Measurements from ENCODE around the gene GCSAML. TPM values are rescaled to one million over a fixed set of nuclear protein-coding genes. Genes with fewer than 3 reads are reported as not detected.

GCSAML gene
- total RNA-seq, 1 donor from 2014 or later: 0.14 TPM

GRCh38 chr1:247542811-247543210 lies 6.1 kb upstream of the GCSAML start:
- no peak overlapping the region for H3K27ac Mint-ChIP-seq (ENCODE audit: unreplicated experiment)

GRCh38 chr1:247548092-247548491 lies 842 bp upstream of the GCSAML start:
- Mint-ChIP-seq H3K27me3 (ENCODE audit: low read depth, unreplicated experiment) (no peaks in the 10 kb centered on the region), H3K27ac (ENCODE audit: unreplicated experiment) (no peak overlapping the region), H3K9me3 (ENCODE audit: unreplicated experiment) (peaks cover 2% of the 10 kb centered on the region), H3K4me1 (ENCODE audit: low read depth, unreplicated experiment) (peaks cover 14% of the 10 kb centered on the region), H3K36me3 (ENCODE audit: low read depth, unreplicated experiment) (no peaks in the 10 kb centered on the region), H3K4me3 (ENCODE audit: unreplicated experiment) (no peak overlapping the region)
- no peaks in the 10 kb centered on the region for H3K4me1 ChIP-seq (ENCODE audit: insufficient read depth, low read length)
- no peaks in the 10 kb centered on the region for H3K79me2 ChIP-seq (ENCODE audit: insufficient read depth, low read length)
- no peaks in the 10 kb centered on the region for H4K20me1 ChIP-seq (ENCODE audit: insufficient read depth, low read length)
- H3K9ac ChIP-seq (ENCODE audit: low read length): no peak overlapping the region
- no peak overlapping the region for H3K4me2 ChIP-seq (ENCODE audit: low read length)
- no peak overlapping the region for H3K4me3 ChIP-seq (ENCODE audit: insufficient read depth, low read depth, low read length)
- H3K9me3 ChIP-seq (ENCODE audit: insufficient read depth, low read depth, low read length): no peaks in the 10 kb centered on the region
- no peaks in the 10 kb centered on the region for H3K36me3 ChIP-seq (ENCODE audit: insufficient read depth, low read length)
- TF ChIP-seq CTCF (IDR thresholded peaks at IDR 0.05; ENCODE audit: insufficient read depth, low read depth, low read length) (no peak), EZH2 (IDR thresholded peaks at IDR 0.05; ENCODE audit: insufficient read depth, low read length) (no peak)
- FAIRE-seq (no peak), DNase-seq (ENCODE audit: low read depth) (no peak)
- H3K27me3 ChIP-seq (ENCODE audit: insufficient read depth, low read length): no peaks in the 10 kb centered on the region
- H2AFZ ChIP-seq (ENCODE audit: low read depth, low read length): no peak overlapping the region
- no peak overlapping the region for H3K27ac ChIP-seq (ENCODE audit: low read depth, low read length)

More at GRCh38 chr1:247542811-247543210, 6.1 kb upstream of the GCSAML start:
- Histone ChIP-seq H3K27ac (ENCODE audit: low read depth, low read length) (no peak overlapping the region), H3K9me3 (ENCODE audit: insufficient read depth, low read depth, low read length) (no peaks in the 10 kb centered on the region), H3K36me3 (ENCODE audit: insufficient read depth, low read length) (no peaks in the 10 kb centered on the region), H3K4me3 (ENCODE audit: insufficient read depth, low read depth, low read length) (no peak overlapping the region), H4K20me1 (ENCODE audit: insufficient read depth, low read length) (no peaks in the 10 kb centered on the region), H3K4me1 (ENCODE audit: insufficient read depth, low read length) (no peaks in the 10 kb centered on the region), H3K9ac (ENCODE audit: low read length) (no peak overlapping the region), H2AFZ (ENCODE audit: low read depth, low read length) (no peak overlapping the region), H3K4me2 (ENCODE audit: low read length) (no peak overlapping the region), H3K27me3 (ENCODE audit: insufficient read depth, low read length) (no peaks in the 10 kb centered on the region), H3K79me2 (ENCODE audit: insufficient read depth, low read length) (no peaks in the 10 kb centered on the region)
- FAIRE-seq (no peak), DNase-seq (ENCODE audit: low read depth) (no peak)
- TF ChIP-seq EZH2 (IDR thresholded peaks at IDR 0.05; ENCODE audit: insufficient read depth, low read length): no peak
- no peak for TF ChIP-seq CTCF (IDR thresholded peaks at IDR 0.05; ENCODE audit: insufficient read depth, low read depth, low read length)
- Mint-ChIP-seq H3K4me1 (ENCODE audit: low read depth, unreplicated experiment) (no peaks in the 10 kb centered on the region), H3K27me3 (ENCODE audit: low read depth, unreplicated experiment) (no peaks in the 10 kb centered on the region), H3K36me3 (ENCODE audit: low read depth, unreplicated experiment) (no peaks in the 10 kb centered on the region), H3K4me3 (ENCODE audit: unreplicated experiment) (no peak overlapping the region), H3K9me3 (ENCODE audit: unreplicated experiment) (no peaks in the 10 kb centered on the region)

GRCh38 chr1:247551721-247552120 lies 2.8 kb downstream of the GCSAML start:
- Histone ChIP-seq H2AFZ (ENCODE audit: low read depth, low read length) (no peak overlapping the region), H3K4me2 (ENCODE audit: low read length) (no peak overlapping the region), H4K20me1 (ENCODE audit: insufficient read depth, low read length) (no peaks in the 10 kb centered on the region), H3K4me3 (ENCODE audit: insufficient read depth, low read depth, low read length) (no peak overlapping the region), H3K9ac (ENCODE audit: low read length) (no peak overlapping the region), H3K4me1 (ENCODE audit: insufficient read depth, low read length) (no peaks in the 10 kb centered on the region), H3K9me3 (ENCODE audit: insufficient read depth, low read depth, low read length) (no peaks in the 10 kb centered on the region), H3K27me3 (ENCODE audit: insufficient read depth, low read length) (no peaks in the 10 kb centered on the region), H3K27ac (ENCODE audit: low read depth, low read length) (peak overlapping the region; percentile 31), H3K79me2 (ENCODE audit: insufficient read depth, low read length) (no peaks in the 10 kb centered on the region), H3K36me3 (ENCODE audit: insufficient read depth, low read length) (no peaks in the 10 kb centered on the region)
- Mint-ChIP-seq H3K36me3 (ENCODE audit: low read depth, unreplicated experiment) (no peaks in the 10 kb centered on the region), H3K27ac (ENCODE audit: unreplicated experiment) (peak overlapping the region; percentile 100), H3K4me3 (ENCODE audit: unreplicated experiment) (peak overlapping the region; percentile 58), H3K27me3 (ENCODE audit: low read depth, unreplicated experiment) (no peaks in the 10 kb centered on the region), H3K4me1 (ENCODE audit: low read depth, unreplicated experiment) (peaks cover 14% of the 10 kb centered on the region), H3K9me3 (ENCODE audit: unreplicated experiment) (peaks cover 2% of the 10 kb centered on the region)
- DNase-seq (ENCODE audit: low read depth) (peak; percentile 32), FAIRE-seq (no peak)
- no peak for TF ChIP-seq EZH2 (IDR thresholded peaks at IDR 0.05; ENCODE audit: insufficient read depth, low read length)
- TF ChIP-seq CTCF (IDR thresholded peaks at IDR 0.05; ENCODE audit: insufficient read depth, low read depth, low read length): no peak
